Fibroblast of mammary gland (primary cell): ENCODE measurements around the gene ADCYAP1R1.

ENCODE experiments used
- DNase-seq: peaks from one replicate; pipeline ENCODE4 v3.0.0-alpha.2; 2010; ENCODE audit warnings: low read depth
- H3K4me3 ChIP-seq: 2 replicates; pipeline ENCODE4 v1.5.1; 2011; ENCODE audit warnings: low read depth, mild to moderate bottlenecking, low read length, moderate library complexity; ENCODE audit not compliant: control insufficient read depth
- CTCF ChIP-seq: conservative IDR thresholded peaks from 2 replicates; pipeline ENCODE4 v1.5.1; 2011; ENCODE audit warnings: low read depth, low read length, inconsistent platforms; ENCODE audit not compliant: control insufficient read depth, insufficient read depth

Gene ADCYAP1R1

DNA sequence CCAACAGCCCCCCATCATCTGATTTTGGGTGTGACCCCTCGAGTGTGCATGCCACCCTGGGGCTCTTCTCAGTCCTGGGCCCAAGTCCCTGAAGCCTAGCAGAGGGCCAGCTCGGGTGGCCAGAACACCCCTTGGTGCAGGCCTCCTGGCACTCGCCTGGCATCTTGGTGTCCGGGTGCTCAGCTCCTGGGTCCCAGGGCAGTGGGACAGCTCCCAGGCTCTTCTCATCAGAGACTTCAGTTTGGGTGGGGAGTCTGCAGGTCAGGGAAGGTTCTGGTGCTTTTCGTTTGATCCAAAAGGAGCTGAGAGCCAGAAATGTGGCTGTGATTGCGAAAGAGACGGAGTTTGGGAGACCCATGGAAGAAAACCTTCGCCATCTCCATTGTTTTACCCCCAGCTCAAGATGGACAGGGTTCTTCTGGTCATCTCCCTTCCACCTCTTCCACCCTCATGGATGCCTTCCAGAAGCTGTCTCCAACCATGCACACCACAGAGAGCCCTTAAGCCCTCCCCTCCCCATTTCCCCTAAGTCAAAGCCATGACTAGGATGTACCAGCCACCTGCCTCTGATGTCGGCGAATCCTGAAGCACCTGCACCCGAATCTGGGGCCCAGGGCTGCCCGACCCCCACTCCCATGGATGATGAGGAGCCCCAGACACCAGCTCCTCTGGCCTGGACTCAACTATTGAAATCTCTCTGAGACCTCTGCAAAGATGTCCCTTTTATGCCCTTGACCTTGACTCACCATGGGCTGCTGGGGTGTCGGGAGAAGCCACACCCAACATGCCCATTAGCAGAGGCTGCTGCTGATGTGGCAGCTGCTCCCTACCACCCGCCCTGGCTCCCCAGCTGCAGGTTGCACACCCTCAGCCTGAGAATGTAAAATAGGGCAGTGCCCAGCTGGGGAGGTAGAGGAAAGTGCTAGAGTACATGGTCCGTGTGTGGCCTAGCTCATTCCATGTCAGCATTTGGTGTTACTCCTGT, 55.3 kb downstream of the ADCYAP1R1 start:
- no peak for TF ChIP-seq CTCF
- DNase-seq, result no peak

GRCh38 chr7:31108097-31108657, 56.1 kb downstream of the ADCYAP1R1 start:
- DNase-seq, result no peak
- no peak overlapping the region for H3K4me3 ChIP-seq
- no peak for TF ChIP-seq CTCF

More for the DNA sequence above, 55.3 kb downstream of the ADCYAP1R1 start:
- H3K4me3 ChIP-seq, result no peak overlapping the region

DNA sequence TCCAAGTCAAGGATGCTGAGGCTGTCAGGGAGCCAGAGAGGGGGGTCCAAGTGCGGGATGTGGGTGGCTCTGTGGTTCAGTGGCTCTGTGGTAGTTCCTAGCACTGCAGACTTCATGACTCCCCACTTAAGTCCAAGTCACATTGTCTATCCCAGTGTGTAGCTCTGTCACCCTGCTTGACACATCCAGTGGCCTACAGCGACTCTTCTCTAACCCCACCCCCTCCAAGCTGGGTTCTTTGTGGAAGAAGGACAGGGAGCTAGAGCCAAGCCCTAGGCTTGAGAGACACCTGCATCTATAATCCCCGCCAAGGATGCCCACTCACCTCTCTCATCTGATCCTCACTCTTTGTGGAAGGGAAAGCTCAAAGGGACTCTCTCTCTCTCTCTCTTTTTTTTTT, 57.6 kb downstream of the ADCYAP1R1 start:
- no peak for DNase-seq
- no peak overlapping the region for H3K4me3 ChIP-seq
- TF ChIP-seq CTCF, result no peak

DNA sequence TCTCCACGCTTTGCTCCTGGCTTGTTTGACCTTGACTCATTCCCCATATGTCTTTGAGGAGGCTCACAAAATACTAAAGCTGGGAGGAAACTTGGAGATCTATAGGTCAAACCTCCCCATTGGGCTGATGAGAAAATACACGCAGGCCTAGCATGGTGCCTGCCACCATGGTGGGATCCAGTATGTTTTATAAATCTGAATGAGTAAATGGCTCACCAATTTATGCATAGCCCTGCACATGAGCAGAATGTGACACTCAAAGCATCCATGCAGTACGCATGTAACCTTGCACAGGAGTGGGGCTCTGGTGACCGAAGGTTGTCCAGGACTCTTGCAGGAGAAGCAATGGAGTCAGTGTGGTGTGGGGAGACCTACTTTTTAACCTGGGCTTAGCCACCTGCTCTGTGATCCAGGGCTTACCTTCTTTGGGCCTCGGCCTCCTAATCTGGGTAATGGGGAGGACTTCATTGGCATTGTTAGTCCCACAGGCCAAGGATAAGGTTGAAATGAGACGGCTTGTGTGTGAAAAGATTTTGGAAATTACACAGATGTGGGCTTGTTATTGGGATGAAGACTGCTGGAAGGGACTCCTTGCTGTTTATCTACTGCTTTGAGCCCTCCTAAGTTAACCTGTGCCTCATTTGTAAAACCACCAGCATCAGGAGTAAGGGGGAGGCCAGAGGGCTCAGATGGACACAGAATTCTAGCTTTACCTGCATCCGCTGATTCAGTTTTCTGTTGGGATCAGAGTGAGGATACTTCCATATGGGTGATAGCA, 58.4 kb downstream of the ADCYAP1R1 start:
- DNase-seq, result no peak
- no peak for TF ChIP-seq CTCF

GRCh38 chr7:31111109-31111451, 59.0 kb downstream of the ADCYAP1R1 start:
- DNase-seq, result no peak
- H3K4me3 ChIP-seq, result no peak overlapping the region
- TF ChIP-seq CTCF, result no peak

More for the DNA sequence above, 58.4 kb downstream of the ADCYAP1R1 start:
- no peak overlapping the region for H3K4me3 ChIP-seq

- DNase-seq, result no peak
- TF ChIP-seq CTCF, result no peak
- H3K4me3 ChIP-seq, result no peak overlapping the region
These were observed 61.6 kb downstream of the ADCYAP1R1 start for GRCh38 chr7:31113660-31114059.
